Putamen (tissue), 1 donor: Measurements from ENCODE around the gene PTPN18.

Source experiments
- DNase-seq: peaks from one replicate; pipeline ENCODE4 v3.0.0-alpha.2; 2016; ENCODE audit warnings: low spot score

Gene PTPN18

DNA sequence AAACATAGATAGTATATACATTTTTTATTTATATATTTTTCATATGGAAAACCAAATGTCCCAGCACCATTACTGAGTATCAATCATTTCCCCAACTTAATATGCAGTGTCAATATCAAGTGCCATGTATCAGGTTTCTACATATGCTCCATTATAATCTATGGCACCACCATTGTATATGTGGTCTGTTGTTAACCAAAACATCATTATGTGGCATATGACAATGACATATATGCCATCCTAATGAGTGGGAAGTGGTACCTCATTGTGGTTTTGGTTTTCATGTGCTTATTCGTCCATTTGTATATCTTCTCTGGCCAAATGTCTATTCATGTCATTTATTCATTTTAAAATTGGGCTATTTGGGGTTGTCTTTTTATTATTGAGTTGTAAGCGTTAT lies 9.2 kb downstream of the PTPN18 start:
- no peak for DNase-seq

DNA sequence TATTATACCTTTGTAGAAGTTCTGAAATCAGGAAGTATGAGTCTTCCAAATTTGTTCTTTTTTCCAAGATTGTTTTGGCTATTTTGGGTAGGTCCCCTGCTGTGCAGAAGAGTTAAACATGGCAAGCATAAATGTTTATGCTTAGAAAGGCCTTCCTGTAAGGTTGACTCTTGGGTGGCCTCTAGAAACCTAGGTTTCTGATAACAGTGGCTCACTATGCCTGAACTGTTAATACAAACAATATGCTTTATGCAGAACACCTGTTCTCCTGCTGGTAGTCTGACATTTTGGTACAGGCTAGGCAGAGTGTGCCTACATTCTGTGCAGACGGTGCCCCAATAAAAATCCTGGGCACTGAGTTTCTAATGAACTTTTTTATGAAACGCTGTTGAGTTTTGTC lies 10.1 kb downstream of the PTPN18 start:
- DNase-seq, result no peak

DNA sequence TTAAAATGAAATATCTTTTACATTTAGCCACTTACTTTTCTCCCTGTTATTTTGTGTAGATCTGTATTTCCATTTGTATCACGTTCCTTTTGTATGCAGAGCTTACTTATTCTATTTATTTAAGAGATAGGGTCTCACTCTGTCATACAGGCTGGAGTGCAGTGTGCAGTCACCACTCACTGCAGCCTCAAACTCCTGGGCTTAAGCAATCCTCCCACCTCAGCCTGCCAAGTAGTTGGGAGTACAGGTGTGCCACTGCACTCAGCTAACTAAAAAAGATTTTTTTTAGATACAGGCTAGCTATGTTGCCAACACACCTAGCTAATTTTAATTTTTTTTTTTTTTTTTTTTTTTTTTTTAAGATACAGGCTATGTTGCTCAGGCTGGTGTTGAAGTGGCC lies 10.9 kb downstream of the PTPN18 start:
- DNase-seq, result no peak

DNA sequence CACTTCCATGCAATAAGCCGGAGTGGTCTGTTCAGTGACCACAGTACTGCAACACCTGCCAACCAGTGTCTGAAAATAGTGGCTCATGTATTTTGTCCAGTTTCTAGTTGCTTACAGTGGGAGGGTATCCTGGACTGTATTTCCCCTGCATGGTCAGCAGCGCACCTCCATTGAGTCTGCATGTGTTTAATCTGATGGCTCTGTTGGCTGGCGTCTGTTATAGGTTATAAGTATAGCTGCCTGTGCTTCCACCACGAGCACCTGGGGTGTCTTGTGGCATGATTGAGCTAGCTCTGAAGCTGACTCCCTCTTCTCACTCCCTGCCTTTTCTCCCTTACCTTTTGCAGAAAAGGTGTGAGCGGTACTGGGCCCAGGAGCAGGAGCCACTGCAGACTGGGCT lies 12.9 kb downstream of the PTPN18 start:
- DNase-seq, result no peak

DNA sequence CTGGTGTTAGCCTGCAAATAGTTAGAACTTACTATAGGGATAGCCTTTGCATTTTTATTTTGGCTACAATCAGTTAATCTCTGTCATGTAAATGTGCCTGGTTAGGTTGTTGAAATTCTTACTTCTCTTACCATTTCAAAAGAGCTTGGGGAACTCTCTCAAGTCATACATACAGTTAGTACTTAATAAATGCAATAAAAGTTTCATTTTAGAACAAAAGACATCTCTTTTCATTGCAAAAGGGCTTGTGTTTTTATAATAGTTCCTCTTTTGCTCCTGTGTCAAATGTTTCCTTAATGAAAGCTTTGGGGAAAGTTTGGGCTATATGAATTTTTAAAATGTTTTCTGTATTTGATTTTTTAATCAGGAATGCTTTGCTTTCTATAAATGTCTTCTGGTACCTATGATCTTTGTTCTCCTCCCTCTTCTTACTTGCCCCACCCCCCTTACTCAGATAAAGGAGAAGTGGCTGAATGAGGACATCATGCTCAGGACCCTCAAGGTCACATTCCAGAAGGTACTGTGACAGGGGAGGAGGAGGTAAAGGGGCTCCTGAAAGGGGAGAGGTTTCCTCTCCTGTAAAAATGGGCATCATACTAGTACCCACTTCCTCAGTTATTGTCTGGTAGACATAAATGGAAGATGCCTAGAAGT lies 13.6 kb downstream of the PTPN18 start:
- no peak for DNase-seq

DNA sequence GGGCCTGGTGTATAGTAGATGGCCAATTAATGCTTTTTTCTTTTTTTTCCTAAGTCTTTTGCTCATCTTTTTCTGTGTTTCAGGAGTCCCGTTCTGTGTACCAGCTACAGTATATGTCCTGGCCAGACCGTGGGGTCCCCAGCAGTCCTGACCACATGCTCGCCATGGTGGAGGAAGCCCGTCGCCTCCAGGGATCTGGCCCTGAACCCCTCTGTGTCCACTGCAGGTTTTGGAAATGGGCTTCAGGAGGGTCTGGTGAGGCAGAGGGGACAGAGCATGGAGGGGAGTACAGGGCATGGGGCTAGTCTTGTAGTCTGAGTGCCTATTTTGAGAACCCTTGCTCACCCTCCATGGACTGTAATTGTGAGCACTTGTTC lies 14.1 kb downstream of the PTPN18 start:
- DNase-seq, result no peak

DNA sequence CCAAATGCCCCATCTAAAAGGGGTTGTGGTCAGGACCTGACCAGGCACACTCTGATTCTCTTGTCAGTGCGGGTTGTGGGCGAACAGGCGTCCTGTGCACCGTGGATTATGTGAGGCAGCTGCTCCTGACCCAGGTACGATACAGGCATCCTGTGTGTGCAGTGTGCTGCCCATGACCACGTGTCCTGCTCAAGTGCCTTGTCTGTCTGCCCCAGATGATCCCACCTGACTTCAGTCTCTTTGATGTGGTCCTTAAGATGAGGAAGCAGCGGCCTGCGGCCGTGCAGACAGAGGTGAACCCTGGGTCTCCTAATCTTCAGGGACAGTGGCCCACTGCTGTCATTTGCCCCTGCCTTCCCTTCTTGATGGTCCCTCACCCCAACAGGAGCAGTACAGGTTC lies 14.6 kb downstream of the PTPN18 start:
- DNase-seq, result no peak

DNA sequence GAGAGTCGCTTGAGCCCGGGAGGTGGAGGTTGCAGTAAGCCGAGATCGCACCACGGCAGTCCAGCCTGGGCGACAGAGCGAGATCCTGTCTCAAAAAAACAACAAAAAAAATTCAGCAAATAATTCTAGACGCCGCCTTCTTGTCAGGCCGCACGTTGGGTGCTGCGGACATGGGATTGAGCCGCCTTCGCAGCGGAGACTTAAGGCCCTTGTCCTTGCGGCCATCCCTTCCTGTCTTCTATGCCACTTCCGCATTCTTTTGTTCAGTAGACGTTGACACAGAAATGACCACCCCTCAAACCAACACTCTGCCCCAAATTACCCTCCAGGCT lies 15.8 kb downstream of the PTPN18 start:
- DNase-seq, result no peak

DNA sequence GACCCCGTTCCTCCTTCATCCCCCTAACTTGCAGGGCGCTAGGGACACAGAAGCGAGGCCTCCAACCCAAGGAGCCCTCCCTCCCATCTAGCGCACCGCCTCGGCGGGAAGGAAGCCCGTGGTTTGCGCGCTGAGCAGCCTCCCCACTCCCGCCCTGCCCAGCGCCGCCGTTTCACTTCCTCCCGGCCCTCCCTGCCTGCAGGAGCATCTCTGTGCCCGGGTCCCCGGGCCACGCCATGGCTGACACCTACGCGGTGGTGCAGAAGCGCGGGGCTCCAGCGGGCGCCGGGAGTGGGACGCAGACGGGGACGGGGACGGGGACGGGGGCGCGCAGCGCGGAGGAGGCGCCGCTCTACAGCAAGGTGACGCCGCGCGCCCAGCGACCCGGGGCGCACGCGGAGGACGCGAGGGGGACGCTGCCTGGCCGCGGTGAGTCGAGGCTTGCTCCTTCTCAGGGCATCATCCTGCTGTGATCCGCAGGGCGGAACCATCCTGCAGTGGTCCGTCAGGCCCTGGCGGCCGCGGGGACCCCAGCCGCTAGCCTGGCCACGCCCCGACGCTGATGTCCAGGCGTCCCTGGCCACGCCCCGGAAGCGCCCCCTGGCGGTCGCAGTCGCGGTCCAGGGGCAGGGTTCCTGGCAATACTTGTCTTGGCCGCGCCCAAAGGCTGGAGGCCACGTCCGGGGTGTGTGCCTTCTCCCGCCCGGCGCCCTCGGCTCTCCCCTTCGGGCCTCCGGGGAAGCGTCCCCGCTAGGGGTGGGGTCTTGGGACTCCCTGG lies 16.4 kb downstream of the PTPN18 start:
- peak; percentile 71 for DNase-seq

DNA sequence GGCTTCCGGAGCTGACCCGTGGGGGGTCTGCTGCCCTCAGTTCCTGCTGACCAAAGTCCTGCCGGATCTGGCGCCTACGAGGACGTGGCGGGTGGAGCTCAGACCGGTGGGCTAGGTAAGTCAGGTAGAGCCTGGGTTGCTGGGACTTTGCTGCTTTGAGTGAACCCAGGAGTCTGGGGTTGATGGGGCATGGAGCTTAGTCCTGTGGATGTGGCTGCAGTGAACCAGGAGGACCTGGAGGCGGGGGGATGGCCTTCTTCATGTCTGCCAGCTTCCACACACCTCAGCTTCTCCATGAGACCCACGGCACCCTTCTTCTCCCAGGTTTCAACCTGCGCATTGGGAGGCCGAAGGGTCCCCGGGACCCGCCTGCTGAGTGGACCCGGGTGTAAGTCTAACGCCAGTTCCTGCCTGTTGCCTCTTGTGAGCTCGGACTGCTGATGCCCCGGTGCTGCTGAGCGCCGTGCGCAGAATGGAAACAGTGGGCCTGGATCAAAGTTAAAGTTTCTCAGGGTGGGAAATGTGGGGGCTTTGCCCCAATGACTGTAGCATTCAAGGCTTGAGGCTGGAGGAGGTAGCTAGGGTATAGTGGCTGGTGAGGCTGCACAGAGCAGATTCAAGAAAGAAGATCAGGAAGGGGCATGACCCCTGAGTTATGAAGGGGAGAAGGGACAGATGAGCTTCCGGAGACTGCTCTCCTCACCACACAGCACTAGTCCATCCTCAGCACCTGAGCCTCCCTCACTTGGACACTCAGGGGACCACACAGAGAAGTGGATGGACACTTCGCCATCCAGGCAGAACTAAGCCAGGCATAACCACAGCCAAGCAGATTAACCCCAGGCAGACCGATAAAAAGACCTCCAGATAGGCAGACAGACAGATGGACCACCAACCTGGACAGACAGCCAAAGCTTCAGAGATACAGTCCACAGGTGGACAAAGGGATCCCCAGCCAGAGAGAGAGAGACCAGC lies 17.3 kb downstream of the PTPN18 start:
- no peak for DNase-seq

DNA sequence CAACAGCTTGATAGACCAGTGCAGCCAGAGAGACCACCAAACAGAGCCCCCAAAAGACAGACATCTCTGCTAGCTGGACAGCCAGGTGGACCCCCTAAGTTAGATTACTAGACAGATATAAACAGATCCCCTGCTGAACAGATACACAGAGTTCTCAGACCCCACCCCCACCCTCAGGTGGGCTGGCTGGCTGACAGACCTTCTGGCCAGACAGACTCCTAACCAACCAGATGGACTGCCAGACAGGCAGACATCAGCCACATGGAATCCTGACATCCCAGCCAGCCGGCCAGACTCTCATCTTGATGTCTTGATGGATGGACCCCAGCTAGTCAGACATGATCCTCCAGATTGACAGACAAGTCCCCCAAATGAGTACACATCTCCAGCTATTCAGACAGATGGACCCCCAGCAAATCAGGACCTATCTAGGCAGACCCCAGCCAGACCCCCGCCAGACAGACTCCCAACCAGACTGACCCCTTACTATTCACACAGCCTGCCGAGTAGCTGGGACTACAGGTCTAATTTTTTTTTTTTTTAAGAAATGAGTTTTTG lies 18.0 kb downstream of the PTPN18 start:
- DNase-seq, result no peak

DNA sequence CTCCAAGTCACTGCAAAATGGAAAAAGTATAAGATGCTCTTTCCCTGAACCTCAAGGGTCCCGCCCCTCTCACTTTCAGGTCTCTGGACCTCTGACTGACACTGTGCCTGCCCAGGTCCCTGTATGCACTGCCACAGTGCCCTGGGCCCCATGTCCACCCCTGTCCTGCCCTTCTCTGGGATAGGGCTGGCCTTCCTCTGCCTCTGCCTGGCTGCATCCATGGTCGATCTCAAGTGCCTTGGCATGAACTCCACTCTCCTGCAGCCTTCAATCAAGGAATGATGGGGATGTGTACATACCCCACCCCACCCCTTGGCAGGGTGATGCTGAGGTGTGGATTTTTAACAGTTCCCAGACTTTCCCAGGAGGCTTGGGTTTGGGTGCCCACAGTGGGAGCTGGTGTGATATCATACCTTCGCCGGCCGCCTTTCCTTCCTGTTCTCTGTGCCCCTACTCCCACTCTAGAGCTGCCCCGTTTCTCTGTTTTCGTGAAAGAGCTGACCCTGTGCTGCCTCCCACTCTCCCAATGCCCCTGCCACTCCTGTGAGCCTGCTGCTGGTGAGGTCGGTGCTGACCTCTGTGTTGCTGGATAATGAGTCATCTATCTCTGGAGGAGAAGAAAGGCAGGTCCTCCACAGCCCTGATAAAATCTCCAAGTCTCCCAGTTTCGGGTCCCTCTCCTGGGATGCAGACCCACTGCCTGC lies 18.9 kb downstream of the PTPN18 start:
- no peak for DNase-seq

DNA sequence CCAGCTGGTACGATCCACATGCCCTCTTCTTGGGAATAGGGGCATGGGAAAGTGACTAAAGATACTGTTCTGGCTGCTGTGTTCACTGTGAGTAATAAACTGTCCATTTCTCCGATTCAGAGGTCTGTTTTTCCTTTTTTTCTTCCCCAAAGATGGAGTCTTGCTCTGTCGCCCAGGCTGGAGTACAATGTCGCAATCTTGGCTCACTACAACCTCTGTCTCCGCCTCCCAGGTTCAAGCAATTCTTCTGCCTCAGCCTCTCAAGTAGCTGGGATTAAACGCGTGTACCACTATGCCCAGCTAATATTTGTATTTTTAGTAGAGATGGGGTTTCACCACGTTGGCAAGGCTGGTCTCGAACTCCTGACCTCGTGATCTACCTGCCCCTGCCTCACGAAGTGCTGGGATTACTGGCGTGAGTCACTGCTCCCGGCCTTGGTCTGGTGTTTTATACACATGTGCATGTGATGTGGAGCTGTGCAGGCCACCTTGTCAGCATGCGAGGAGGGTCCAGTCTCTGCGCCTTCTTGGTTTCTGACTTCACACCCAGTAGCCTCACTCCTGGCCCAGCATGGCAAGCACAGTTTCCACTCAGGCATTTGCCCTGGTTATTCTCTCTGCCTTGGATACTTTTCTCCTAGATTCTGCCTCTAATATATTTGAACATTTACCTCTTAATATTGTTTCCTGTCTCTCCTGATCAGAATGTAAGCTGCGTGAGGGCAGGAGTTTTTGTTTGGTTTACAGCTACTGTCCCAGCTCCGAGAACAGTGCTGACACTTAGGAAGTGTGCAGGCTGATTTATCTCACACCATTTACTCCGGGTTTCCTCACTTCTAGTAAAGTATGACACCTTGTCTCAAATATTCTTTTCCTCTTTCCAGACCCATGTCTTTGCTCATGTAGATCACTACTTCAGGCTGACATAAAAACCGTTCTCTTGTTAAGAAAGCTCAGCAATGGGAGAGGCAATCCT lies 19.7 kb downstream of the PTPN18 start:
- no peak for DNase-seq

DNA sequence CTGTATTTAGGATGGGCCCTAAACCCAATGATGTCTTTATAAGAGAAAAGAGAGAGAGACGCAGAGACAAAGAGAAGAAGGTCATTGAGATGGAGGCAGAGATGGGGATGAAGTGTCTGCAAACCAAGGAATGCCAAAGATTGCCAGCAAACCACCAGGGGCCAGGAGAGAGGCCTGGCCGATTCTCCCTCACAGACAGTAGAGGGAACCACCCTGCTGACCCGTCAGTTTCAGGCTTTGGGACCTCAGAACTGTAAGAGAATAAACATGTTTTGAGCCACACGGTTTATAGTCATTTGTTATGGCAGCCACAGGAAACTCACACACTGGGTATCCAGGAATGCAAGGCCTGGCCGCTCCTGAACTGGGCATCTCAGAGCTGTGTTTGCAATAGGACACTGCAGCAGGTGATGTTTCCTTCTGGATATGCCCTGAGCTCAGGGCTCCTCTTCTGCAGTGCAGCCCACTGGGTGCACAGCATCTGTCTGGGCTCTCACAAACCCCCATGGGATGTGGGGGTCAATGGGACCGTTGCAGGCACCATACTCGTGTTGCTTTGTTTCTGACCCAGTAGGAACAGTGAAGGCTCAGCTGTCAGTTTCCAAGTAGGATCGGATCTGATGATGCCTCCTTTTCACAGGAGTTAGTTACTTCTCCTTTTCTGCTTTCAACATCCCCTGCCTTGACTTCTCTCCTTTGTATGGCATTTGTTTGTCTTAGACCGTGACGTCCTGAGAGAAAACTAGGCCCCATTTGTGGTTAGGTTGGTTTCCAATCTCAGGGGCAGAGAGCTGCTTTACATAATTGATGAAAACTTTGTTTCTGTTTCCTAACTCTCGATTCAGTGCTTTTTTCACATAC lies 20.8 kb downstream of the PTPN18 start:
- no peak for DNase-seq

DNA sequence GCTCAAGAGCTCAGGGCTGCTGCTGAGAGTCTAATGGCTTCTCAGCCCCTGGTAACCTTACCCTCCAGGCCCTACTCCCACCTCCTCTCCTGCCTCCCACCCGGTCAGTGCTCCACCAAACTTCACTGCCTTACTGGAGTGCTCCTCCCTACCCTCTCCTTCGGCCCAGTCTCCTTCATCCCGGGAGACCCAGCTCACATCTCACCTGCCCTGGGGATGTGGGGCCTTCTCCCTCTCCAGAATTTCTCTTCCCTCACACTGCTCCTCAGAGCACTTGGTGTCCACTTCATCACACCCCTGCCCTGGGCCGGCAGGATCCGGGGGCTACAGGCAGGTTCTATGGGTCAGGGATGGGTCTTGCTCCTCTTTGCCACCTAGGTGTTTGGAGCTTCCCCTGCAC lies 21.6 kb downstream of the PTPN18 start:
- DNase-seq, result no peak

DNA sequence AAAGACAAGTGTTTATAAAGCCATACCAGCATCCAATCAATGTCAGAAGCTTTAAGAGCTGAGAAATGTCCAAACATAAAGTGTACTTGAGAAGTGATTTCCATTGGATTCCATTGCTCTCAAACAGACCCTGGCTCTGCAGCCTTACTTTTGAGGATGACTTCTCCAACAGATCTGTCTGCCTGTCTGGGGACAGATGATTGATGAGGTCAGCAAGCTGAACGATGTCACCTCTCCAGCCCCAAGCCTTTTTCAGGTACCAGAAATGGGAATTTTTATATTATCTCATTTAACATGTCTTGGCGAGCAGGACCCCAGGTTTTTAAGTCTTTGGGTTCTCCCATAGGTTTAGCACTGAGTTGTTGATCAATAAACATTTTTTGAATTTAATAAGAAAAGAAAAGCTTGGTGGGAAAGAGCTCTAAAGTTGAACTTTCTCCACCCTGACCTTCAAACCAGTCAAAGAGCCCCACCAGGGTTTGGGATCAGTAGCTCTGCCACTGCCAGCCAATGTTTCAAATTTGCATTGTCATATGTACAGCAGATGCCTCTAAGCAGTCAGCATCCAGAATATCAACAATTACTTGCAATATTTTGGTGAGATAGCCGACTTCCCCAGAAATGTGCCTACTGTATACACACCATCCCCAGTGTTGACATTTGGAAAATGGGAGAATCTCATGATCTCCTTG lies 22.5 kb downstream of the PTPN18 start:
- no peak for DNase-seq

DNA sequence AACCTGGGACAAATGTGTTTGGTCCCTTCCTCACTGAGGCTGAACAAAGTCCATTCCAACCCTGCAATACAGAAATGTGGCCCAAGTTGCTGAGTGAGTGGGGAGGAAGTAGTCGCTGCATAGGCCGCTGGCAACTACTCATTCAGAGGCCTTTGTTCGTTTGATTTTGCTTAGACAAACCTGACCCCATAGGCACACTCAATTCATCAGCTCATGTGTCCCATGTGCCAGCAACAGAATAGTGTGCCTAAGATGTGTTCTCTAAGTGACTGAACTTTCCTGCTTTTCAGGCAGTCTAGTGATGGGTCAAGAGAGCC lies 23.0 kb downstream of the PTPN18 start:
- DNase-seq, result no peak

DNA sequence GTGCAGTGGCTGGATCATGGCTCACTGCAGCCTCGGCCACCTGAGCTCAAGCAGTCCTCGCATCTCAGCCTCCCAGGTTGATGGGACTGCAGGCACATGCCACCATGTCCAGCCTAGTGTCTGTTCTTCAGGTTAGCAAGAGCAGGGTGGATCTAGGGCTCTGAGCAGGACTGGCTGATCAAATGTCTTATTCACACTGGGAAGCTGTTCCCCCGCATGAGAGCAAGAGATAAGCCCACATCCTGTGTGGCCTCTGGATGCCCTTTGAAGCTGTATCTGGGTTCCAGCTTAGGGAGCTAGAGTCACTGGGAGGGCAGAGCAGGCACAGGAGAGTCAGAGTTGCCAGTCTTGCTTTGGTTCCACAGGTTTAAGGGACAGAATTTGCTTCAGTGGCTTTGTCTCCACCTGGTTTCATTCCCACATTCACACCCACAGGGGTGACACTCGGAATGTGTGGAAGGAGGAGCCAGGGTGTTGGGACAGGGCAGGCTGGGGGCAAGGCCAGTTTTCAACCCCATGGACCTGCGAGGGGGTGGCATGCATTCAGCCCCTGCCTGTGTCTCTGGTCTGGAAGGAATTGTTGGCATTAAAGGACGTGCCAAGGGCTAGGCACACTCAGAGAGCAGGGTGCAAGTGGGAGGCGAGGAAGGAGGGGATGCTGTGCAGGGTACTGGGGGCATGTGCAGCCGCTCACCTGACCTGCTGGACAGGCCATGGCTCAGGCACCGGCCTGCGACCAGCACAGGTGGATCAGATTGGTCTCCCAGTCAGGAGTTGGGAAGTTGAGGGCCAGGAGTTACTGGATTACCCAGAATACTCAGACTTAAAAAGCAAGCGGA lies 24.5 kb downstream of the PTPN18 start:
- DNase-seq, result no peak
